ENCODE results near the gene ZNF37A.

The ZNF37A gene

DNA sequence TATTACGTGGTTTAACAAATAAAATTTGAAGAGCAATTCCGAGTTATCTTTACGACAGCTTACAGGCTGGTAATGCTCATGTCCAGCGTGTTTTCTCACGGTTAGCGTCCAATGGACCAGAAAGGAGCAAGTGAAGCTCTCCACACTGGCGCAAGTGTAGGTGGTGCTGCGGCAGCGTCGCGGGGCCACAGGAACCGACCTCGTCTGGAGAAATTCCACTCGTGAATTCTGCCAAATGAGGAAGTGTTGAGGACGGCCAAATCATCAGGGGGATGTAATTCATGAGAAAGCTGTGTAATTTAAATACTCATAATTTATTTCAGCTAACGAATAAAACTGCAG lies 350 bp upstream of the ZNF37A start:
- Histone ChIP-seq H3K4me3 (ENCODE audit: low read depth, low read length) (peak overlapping the region; percentile 47; the same call in 1 of the 2 replicates), H3K27ac (ENCODE audit: low read depth, low read length) (no peak overlapping the region), H3K9me3 (ENCODE audit: control insufficient read depth, insufficient read depth, low read depth, low read length) (peaks cover 53% of the 10 kb centered on the region), H3K36me3 (ENCODE audit: control insufficient read depth, insufficient read depth, low read length) (no peaks in the 10 kb centered on the region), H3K27me3 (ENCODE audit: control insufficient read depth, insufficient read depth, low read length) (no peaks in the 10 kb centered on the region; the same call in 1 of the 2 replicates), H3K4me1 (ENCODE audit: control insufficient read depth, insufficient read depth, low read length) (no peaks in the 10 kb centered on the region), H3K9ac (ENCODE audit: low read length) (no peak overlapping the region)

- Histone ChIP-seq H3K4me3 (ENCODE audit: low read depth, low read length) (peak overlapping the region; percentile 47; the same call in 1 of the 2 replicates), H3K9me3 (ENCODE audit: control insufficient read depth, insufficient read depth, low read depth, low read length) (peaks cover 55% of the 10 kb centered on the region), H3K27ac (ENCODE audit: low read depth, low read length) (no peak overlapping the region), H3K36me3 (ENCODE audit: control insufficient read depth, insufficient read depth, low read length) (no peaks in the 10 kb centered on the region), H3K9ac (ENCODE audit: low read length) (no peak overlapping the region), H3K27me3 (ENCODE audit: control insufficient read depth, insufficient read depth, low read length) (no peaks in the 10 kb centered on the region; the same call in 1 of the 2 replicates), H3K4me1 (ENCODE audit: control insufficient read depth, insufficient read depth, low read length) (no peaks in the 10 kb centered on the region)
These were observed 914 bp downstream of the ZNF37A start for GRCh38 chr10:38094927-38095574.

DNA sequence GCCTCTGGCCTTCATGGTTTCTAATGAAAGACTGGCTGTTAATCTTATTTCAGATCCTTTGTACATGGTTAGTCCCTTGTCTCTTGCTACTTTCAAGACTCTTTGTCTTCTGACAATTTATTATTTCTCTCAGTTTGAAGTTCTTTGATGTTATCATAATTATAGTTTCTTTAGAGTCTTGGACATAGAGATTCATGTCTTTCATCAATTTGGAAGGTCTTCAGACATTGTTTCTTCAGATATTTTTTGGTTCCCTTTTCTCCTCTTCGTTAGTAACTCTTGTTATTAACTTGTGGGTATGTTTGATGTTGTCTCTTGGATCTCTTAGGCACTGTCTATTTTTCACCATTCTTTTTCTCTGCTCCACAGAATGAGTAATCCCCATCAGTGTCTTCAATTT lies 8.7 kb downstream of the ZNF37A start:
- no peak overlapping the region for H3K27ac ChIP-seq (ENCODE audit: low read depth, low read length)
- H3K36me3 ChIP-seq (ENCODE audit: control insufficient read depth, insufficient read depth, low read length), result no peaks in the 10 kb centered on the region
- H3K4me3 ChIP-seq (ENCODE audit: low read depth, low read length), result no peak overlapping the region
- peaks cover 46% of the 10 kb centered on the region for H3K9me3 ChIP-seq (ENCODE audit: control insufficient read depth, insufficient read depth, low read depth, low read length)
- H3K9ac ChIP-seq (ENCODE audit: low read length), result no peak overlapping the region
- H3K27me3 ChIP-seq (ENCODE audit: control insufficient read depth, insufficient read depth, low read length), result no peaks in the 10 kb centered on the region
- H3K4me1 ChIP-seq (ENCODE audit: control insufficient read depth, insufficient read depth, low read length), result no peaks in the 10 kb centered on the region

- H3K9ac ChIP-seq (ENCODE audit: low read length), result no peak overlapping the region
- no peaks in the 10 kb centered on the region for H3K27me3 ChIP-seq (ENCODE audit: control insufficient read depth, insufficient read depth, low read length)
- H3K4me3 ChIP-seq (ENCODE audit: low read depth, low read length), result no peak overlapping the region
- no peaks in the 10 kb centered on the region for H3K4me1 ChIP-seq (ENCODE audit: control insufficient read depth, insufficient read depth, low read length)
- no peak overlapping the region for H3K27ac ChIP-seq (ENCODE audit: low read depth, low read length)
- peaks cover 44% of the 10 kb centered on the region for H3K9me3 ChIP-seq (ENCODE audit: control insufficient read depth, insufficient read depth, low read depth, low read length)
- no peaks in the 10 kb centered on the region for H3K36me3 ChIP-seq (ENCODE audit: control insufficient read depth, insufficient read depth, low read length)
These were observed 9.6 kb downstream of the ZNF37A start for GRCh38 chr10:38103756-38104155.

- H3K27me3 ChIP-seq (ENCODE audit: control insufficient read depth, insufficient read depth, low read length), result no peaks in the 10 kb centered on the region
- no peak overlapping the region for H3K9ac ChIP-seq (ENCODE audit: low read length)
- peaks cover 46% of the 10 kb centered on the region for H3K9me3 ChIP-seq (ENCODE audit: control insufficient read depth, insufficient read depth, low read depth, low read length)
- H3K4me1 ChIP-seq (ENCODE audit: control insufficient read depth, insufficient read depth, low read length), result no peaks in the 10 kb centered on the region
- H3K27ac ChIP-seq (ENCODE audit: low read depth, low read length), result no peak overlapping the region
- no peak overlapping the region for H3K4me3 ChIP-seq (ENCODE audit: low read depth, low read length)
- H3K36me3 ChIP-seq (ENCODE audit: control insufficient read depth, insufficient read depth, low read length), result no peaks in the 10 kb centered on the region
These were observed 18.0 kb downstream of the ZNF37A start for GRCh38 chr10:38112159-38112558.

DNA sequence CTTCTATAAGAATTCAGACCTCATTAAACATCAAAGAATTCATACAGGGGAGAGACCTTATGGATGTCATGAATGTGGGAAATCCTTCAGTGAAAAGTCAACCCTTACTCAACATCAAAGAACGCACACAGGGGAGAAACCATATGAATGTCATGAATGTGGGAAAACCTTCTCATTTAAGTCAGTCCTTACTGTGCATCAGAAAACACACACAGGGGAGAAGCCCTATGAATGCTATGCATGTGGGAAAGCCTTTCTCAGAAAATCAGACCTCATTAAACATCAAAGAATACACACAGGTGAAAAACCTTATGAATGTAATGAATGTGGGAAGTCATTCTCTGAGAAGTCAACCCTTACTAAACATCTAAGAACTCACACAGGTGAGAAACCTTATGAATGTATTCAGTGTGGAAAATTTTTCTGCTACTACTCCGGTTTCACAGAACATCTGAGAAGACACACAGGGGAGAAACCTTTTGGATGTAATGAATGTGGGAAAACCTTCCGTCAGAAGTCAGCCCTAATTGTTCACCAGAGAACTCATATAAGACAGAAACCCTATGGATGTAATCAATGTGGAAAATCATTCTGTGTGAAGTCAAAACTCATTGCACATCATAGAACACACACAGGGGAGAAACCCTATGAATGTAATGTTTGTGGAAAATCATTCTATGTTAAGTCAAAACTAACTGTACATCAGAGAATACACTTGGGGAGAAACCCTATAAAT lies 24.1 kb downstream of the ZNF37A start:
- peaks cover 78% of the 10 kb centered on the region for H3K9me3 ChIP-seq (ENCODE audit: control insufficient read depth, insufficient read depth, low read depth, low read length)
- H3K4me3 ChIP-seq (ENCODE audit: low read depth, low read length), result no peak overlapping the region
- H3K9ac ChIP-seq (ENCODE audit: low read length), result no peak overlapping the region
- H3K27ac ChIP-seq (ENCODE audit: low read depth, low read length), result no peak overlapping the region
- no peaks in the 10 kb centered on the region for H3K27me3 ChIP-seq (ENCODE audit: control insufficient read depth, insufficient read depth, low read length)
- no peaks in the 10 kb centered on the region for H3K4me1 ChIP-seq (ENCODE audit: control insufficient read depth, insufficient read depth, low read length)
- no peaks in the 10 kb centered on the region for H3K36me3 ChIP-seq (ENCODE audit: control insufficient read depth, insufficient read depth, low read length)

DNA sequence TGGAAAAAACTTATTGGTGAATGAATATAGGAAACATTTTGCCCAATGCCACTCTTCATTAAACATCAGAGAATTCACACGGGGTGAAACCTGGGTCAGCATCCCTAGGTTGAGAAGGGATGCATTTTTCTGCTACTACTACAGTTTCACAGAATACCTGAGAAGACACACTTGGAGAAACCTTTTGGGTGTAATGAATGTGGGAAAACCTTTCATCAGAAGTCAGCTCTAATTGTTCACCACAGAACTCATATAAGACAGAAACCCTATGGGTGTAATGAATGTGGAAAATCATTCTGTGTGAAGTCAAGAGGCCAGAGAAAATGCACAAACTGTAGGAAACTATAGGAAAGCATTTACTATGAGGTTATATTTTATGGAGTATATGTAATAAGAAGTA lies 24.9 kb downstream of the ZNF37A start:
- H3K27ac ChIP-seq (ENCODE audit: low read depth, low read length), result no peak overlapping the region
- peaks cover 77% of the 10 kb centered on the region for H3K9me3 ChIP-seq (ENCODE audit: control insufficient read depth, insufficient read depth, low read depth, low read length)
- no peaks in the 10 kb centered on the region for H3K4me1 ChIP-seq (ENCODE audit: control insufficient read depth, insufficient read depth, low read length)
- H3K27me3 ChIP-seq (ENCODE audit: control insufficient read depth, insufficient read depth, low read length), result no peaks in the 10 kb centered on the region
- H3K4me3 ChIP-seq (ENCODE audit: low read depth, low read length), result no peak overlapping the region
- H3K9ac ChIP-seq (ENCODE audit: low read length), result no peak overlapping the region
- H3K36me3 ChIP-seq (ENCODE audit: control insufficient read depth, insufficient read depth, low read length), result no peaks in the 10 kb centered on the region

DNA sequence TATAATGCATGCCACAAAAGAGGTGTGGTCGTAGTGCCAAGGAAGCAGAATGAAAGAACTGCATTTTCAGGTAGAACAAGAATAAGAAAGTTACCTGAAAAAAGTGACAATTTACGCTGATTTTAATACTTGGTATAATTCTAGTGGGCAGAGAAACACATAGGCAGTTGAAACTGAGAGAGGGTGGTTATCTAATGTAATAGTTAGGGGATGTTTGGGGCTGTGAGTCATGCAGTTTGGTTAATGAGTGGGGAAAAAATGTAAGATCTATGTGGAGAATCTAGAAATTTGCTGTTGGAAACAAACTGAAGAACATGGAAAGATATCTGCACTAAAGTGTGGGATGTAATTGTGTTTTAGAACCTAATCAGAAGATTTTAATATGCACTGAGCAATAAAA lies 33.7 kb downstream of the ZNF37A start:
- no peak overlapping the region for H3K9ac ChIP-seq (ENCODE audit: low read length)
- H3K27ac ChIP-seq (ENCODE audit: low read depth, low read length), result no peak overlapping the region
- peaks cover 60% of the 10 kb centered on the region; the same call in 1 of the 2 replicates for H3K9me3 ChIP-seq (ENCODE audit: control insufficient read depth, insufficient read depth, low read depth, low read length)
- H3K36me3 ChIP-seq (ENCODE audit: control insufficient read depth, insufficient read depth, low read length), result no peaks in the 10 kb centered on the region
- no peaks in the 10 kb centered on the region for H3K27me3 ChIP-seq (ENCODE audit: control insufficient read depth, insufficient read depth, low read length)
- no peak overlapping the region for H3K4me3 ChIP-seq (ENCODE audit: low read depth, low read length)
- H3K4me1 ChIP-seq (ENCODE audit: control insufficient read depth, insufficient read depth, low read length), result no peaks in the 10 kb centered on the region

DNA sequence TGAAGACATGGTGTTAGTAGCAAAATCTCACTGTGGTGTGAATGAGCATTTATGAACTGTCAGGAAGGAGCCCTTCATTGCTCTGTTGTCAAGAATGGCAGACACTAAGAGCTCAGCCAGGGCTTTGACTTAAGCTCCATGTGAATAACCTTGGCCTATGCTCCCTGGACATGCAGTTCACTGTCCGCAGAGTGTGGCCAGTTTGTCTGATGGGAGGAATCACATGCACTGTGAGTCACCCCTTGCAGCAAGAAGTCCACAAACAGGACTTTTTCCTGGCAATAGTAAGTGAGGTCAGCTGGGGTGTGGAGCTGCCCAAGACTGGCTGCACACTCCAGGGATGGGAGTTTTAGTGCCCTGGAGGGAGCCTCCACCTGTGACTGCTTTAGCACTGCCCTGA lies 49.5 kb downstream of the ZNF37A start:
- Histone ChIP-seq H3K4me1 (ENCODE audit: control insufficient read depth, insufficient read depth, low read length) (no peaks in the 10 kb centered on the region), H3K4me3 (ENCODE audit: low read depth, low read length) (no peak overlapping the region), H3K9ac (ENCODE audit: low read length) (no peak overlapping the region), H3K27me3 (ENCODE audit: control insufficient read depth, insufficient read depth, low read length) (no peaks in the 10 kb centered on the region), H3K9me3 (ENCODE audit: control insufficient read depth, insufficient read depth, low read depth, low read length) (peaks cover 69% of the 10 kb centered on the region; the same call in 1 of the 2 replicates), H3K36me3 (ENCODE audit: control insufficient read depth, insufficient read depth, low read length) (no peaks in the 10 kb centered on the region), H3K27ac (ENCODE audit: low read depth, low read length) (no peak overlapping the region)

DNA sequence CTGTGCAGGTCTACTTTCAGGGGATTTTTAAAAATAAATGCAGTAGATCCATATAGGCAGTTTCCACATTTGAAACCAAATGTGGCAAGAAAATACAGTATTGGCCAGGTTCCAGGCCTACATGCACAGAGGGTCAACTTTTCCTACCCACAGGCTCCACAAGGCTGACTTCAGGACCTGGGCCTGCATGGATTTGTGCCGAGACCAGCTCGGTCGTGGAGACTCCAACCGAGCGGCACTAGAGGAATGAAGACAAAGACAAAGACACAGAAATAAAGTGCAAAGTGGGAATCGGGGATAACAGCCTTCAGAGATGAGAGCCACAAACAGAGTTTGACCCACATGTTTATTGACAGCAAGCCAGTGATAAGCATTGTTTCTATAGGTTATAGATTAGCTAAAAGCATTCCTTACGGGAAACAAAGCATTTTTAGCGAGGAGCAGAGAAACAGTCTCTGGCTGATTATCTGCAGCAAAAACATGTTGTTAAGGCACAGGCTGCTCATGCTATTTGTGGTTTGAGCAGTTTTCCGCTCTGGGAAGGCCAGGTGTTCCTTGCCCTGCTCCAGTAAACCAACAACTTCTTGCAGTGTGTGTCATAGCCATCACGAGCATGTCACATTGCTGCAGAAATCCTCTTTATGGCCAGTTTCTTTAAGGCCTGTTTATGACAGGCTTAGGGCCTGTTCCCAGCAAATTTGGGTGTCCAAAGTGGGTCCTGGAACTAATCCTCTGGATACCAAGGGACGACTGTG lies 52.6 kb downstream of the ZNF37A start:
- Histone ChIP-seq H3K27ac (ENCODE audit: low read depth, low read length) (no peak overlapping the region), H3K9me3 (ENCODE audit: control insufficient read depth, insufficient read depth, low read depth, low read length) (peaks cover 61% of the 10 kb centered on the region; the same call in 1 of the 2 replicates), H3K4me3 (ENCODE audit: low read depth, low read length) (no peak overlapping the region), H3K36me3 (ENCODE audit: control insufficient read depth, insufficient read depth, low read length) (no peaks in the 10 kb centered on the region), H3K9ac (ENCODE audit: low read length) (no peak overlapping the region), H3K4me1 (ENCODE audit: control insufficient read depth, insufficient read depth, low read length) (no peaks in the 10 kb centered on the region), H3K27me3 (ENCODE audit: control insufficient read depth, insufficient read depth, low read length) (no peaks in the 10 kb centered on the region)

GRCh38 chr10:38147686-38148085 lies 53.5 kb downstream of the ZNF37A start:
- Histone ChIP-seq H3K27ac (ENCODE audit: low read depth, low read length) (no peak overlapping the region), H3K4me3 (ENCODE audit: low read depth, low read length) (no peak overlapping the region), H3K36me3 (ENCODE audit: control insufficient read depth, insufficient read depth, low read length) (no peaks in the 10 kb centered on the region), H3K27me3 (ENCODE audit: control insufficient read depth, insufficient read depth, low read length) (no peaks in the 10 kb centered on the region), H3K9ac (ENCODE audit: low read length) (no peak overlapping the region), H3K4me1 (ENCODE audit: control insufficient read depth, insufficient read depth, low read length) (no peaks in the 10 kb centered on the region), H3K9me3 (ENCODE audit: control insufficient read depth, insufficient read depth, low read depth, low read length) (peaks cover 57% of the 10 kb centered on the region; the same call in 1 of the 2 replicates)
